Measurements from ENCODE around the gene CFAP52. TPM values are rescaled to one million over a fixed set of nuclear protein-coding genes. Genes with fewer than 3 reads are reported as not detected.

Gene CFAP52
- polyA plus RNA-seq, 1 donor (not counting 4 experiments of a cell fraction or from before 2014, with no cell fraction given): 0.08 TPM

DNA sequence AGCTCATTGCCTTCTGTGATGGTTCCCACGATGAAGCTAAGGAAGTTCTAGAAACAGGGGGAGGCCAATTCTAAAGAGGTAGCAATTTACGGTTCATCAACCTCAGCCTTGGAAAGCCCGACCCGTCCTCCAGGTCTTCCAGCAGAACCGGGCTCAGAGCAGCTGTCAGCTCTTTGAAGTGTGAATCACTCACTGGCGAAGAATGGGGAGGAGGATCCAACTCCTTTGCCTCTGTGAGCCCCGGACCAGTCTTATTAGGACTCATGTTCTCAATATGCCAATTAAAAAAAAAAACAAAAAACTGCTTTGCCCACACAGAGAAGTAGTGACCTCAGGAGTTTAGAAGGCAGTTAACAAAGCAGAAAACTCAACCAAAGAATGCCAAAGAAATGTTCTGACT, 32.2 kb upstream of the CFAP52 start:
- no peaks in the 10 kb centered on the region for H3K9me1 ChIP-seq (ENCODE audit: control insufficient read depth, extremely low read depth, insufficient read depth, low read length)
- dilution Hi-C loops (cut with MboI; ENCODE audit: extremely low pct_ligation_motif_present, low sequenced_read_pairs): no loop called here
- no peak for FAIRE-seq

GRCh38 chr17:9549215-9549614, 27.2 kb upstream of the CFAP52 start:
- dilution Hi-C loops (cut with MboI; ENCODE audit: extremely low pct_ligation_motif_present, low sequenced_read_pairs): no loop called here
- Histone ChIP-seq H2AFZ (ENCODE audit: control insufficient read depth, low read length) (no peak overlapping the region), H4K20me1 (ENCODE audit: control insufficient read depth, extremely low read depth, insufficient read depth, low read length) (no peaks in the 10 kb centered on the region), H3K9ac (ENCODE audit: control insufficient read depth, extremely low read depth, insufficient read depth, low read length) (no peak overlapping the region), H3K79me2 (ENCODE audit: control insufficient read depth, insufficient read depth, low read length) (no peaks in the 10 kb centered on the region), H3K9me1 (ENCODE audit: control insufficient read depth, extremely low read depth, insufficient read depth, low read length) (no peaks in the 10 kb centered on the region), H3K4me3 (ENCODE audit: control insufficient read depth in 2 of 3, extremely low read depth in 1 of 3, insufficient read depth in 2 of 3, low read depth in 1 of 3, low read length in 3 of 3) (no peak overlapping the region), H3K4me2 (ENCODE audit: control insufficient read depth, extremely low read depth, insufficient read depth, low read depth, low read length) (no peak overlapping the region), H3K36me3 (ENCODE audit: control insufficient read depth in 2 of 2, extremely low read depth in 1 of 2, insufficient read depth in 2 of 2, low read length in 2 of 2) (no peaks in the 10 kb centered on the region), H3K4me1 (ENCODE audit: control insufficient read depth, extremely low read depth, insufficient read depth, low read length) (no peaks in the 10 kb centered on the region), H3K27me3 (ENCODE audit: control insufficient read depth, extremely low read depth, insufficient read depth, low read length) (no peaks in the 10 kb centered on the region), H3K27ac (ENCODE audit: control insufficient read depth, insufficient read depth, low read length) (no peak overlapping the region), H3K9me3 (ENCODE audit: control insufficient read depth, low read depth, low read length) (no peaks in the 10 kb centered on the region)
- FAIRE-seq (no peak), DNase-seq (ENCODE audit: low read depth, low spot score) (no peak)
- TF ChIP-seq EZH2 (IDR thresholded peaks at IDR 0.05; ENCODE audit: low read length) (no peak), CTCF (optimal IDR thresholded peaks at IDR 0.05 in 1 of 3, IDR thresholded peaks at IDR 0.05 in 1 of 3, conservative IDR thresholded peaks at IDR 0.05 in 1 of 3; ENCODE audit: extremely low read depth in 1 of 3, insufficient read depth in 2 of 3, low read length in 3 of 3) (no peak)

More for the DNA sequence above, 32.2 kb upstream of the CFAP52 start:
- TF ChIP-seq CTCF (optimal IDR thresholded peaks at IDR 0.05 in 1 of 3, IDR thresholded peaks at IDR 0.05 in 1 of 3, conservative IDR thresholded peaks at IDR 0.05 in 1 of 3; ENCODE audit: extremely low read depth in 1 of 3, insufficient read depth in 2 of 3, low read length in 3 of 3) (no peak), EZH2 (IDR thresholded peaks at IDR 0.05; ENCODE audit: low read length) (no peak)
- H3K4me3 ChIP-seq (ENCODE audit: control insufficient read depth in 2 of 3, extremely low read depth in 1 of 3, insufficient read depth in 2 of 3, low read depth in 1 of 3, low read length in 3 of 3): no peak overlapping the region
- no peaks in the 10 kb centered on the region for H3K4me1 ChIP-seq (ENCODE audit: control insufficient read depth, extremely low read depth, insufficient read depth, low read length)
- peaks cover 0 to 2% of the 10 kb centered on the region in 2 experiments for H3K36me3 ChIP-seq (ENCODE audit: control insufficient read depth in 2 of 2, extremely low read depth in 1 of 2, insufficient read depth in 2 of 2, low read length in 2 of 2)
- H4K20me1 ChIP-seq (ENCODE audit: control insufficient read depth, extremely low read depth, insufficient read depth, low read length): no peaks in the 10 kb centered on the region
- no peaks in the 10 kb centered on the region for H3K27me3 ChIP-seq (ENCODE audit: control insufficient read depth, extremely low read depth, insufficient read depth, low read length)
- H3K9me3 ChIP-seq (ENCODE audit: control insufficient read depth, low read depth, low read length): no peaks in the 10 kb centered on the region
- no peak overlapping the region for H3K4me2 ChIP-seq (ENCODE audit: control insufficient read depth, extremely low read depth, insufficient read depth, low read depth, low read length)
- no peak for DNase-seq (ENCODE audit: low read depth, low spot score)
- no peaks in the 10 kb centered on the region for H3K79me2 ChIP-seq (ENCODE audit: control insufficient read depth, insufficient read depth, low read length)
- H3K27ac ChIP-seq (ENCODE audit: control insufficient read depth, insufficient read depth, low read length): no peak overlapping the region
- H3K9ac ChIP-seq (ENCODE audit: control insufficient read depth, extremely low read depth, insufficient read depth, low read length): no peak overlapping the region
- no peak overlapping the region for H2AFZ ChIP-seq (ENCODE audit: control insufficient read depth, low read length)
